ENCODE measurements around the gene METAP2. TPM values are rescaled to one million over a fixed set of nuclear protein-coding genes. Genes with fewer than 3 reads are reported as not detected.
"Not testable (repeated sequence)": the region's sequence is repeated elsewhere in the genome, so short reads cannot be mapped to it uniquely, and the experiment has no call there.

METAP2 gene
- total and polyA plus RNA-seq, 2 experiments from 2014 or later, result 55.6 to 64.3 TPM

DNA sequence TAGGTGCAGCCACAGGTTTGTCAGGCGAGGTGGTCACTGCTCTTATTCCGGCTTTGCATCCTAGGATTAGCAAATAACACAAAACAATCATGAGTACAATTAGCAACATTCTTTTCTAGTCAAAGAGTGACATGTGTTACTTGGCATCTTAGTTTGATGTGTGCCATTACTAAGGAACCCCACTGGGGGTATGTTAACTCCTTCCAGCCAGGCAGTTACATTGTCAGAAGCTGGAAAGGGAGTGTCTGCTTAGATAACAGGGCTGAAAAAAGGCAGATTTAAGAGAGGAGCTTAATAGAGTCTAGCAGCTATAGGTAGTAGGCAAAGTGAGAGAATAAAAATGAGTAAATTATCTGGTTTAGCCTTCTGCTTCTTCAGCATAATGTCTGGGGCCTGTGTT lies 30.5 kb upstream of the METAP2 start:
- Histone ChIP-seq H3F3A (ENCODE audit: insufficient read depth) (no peaks in the 10 kb centered on the region), H4K20me1 (ENCODE audit: insufficient read depth) (no peaks in the 10 kb centered on the region), H3K9ac (no peak overlapping the region), H3K9me2 (ENCODE audit: insufficient read depth) (no peaks in the 10 kb centered on the region), H3K27me3 (replicated peaks; ENCODE audit: insufficient read depth) (0 out of 2 replicates have a peak, but pooled peaks cover 9% of the 10 kb centered on the region), H3K4me3 (no peak overlapping the region), H3K4me2 (ENCODE audit: unreplicated experiment) (no peak overlapping the region), H3K36me3 (ENCODE audit: low read depth) (no peaks in the 10 kb centered on the region), H3K27ac (no peak overlapping the region), H2AFZ (no peak overlapping the region), H3K4me1 (ENCODE audit: insufficient read depth) (no peaks in the 10 kb centered on the region), H3K9me3 (ENCODE audit: low read depth) (no peaks in the 10 kb centered on the region), H3K79me2 (ENCODE audit: insufficient read depth) (no peaks in the 10 kb centered on the region)
- WGBS, 2 experiments (ENCODE audit: low coverage in 1 of 2, low lambda C conversion rate in 2 of 2, missing lambda C conversion rate in 2 of 2), result 77 to 94% methylated on average over 2 of the region's 2 CpGs
- no peak for DNase-seq
- TF ChIP-seq EZH2phosphoT487 (IDR thresholded peaks at IDR 0.05; ENCODE audit: insufficient read depth, low read depth), result no peak
- no peak for TF ChIP-seq EZH2 (IDR thresholded peaks at IDR 0.05; ENCODE audit: insufficient read depth, poor library complexity, severe bottlenecking)
- in situ Hi-C loops (cut with MboI), result no loop called here

DNA sequence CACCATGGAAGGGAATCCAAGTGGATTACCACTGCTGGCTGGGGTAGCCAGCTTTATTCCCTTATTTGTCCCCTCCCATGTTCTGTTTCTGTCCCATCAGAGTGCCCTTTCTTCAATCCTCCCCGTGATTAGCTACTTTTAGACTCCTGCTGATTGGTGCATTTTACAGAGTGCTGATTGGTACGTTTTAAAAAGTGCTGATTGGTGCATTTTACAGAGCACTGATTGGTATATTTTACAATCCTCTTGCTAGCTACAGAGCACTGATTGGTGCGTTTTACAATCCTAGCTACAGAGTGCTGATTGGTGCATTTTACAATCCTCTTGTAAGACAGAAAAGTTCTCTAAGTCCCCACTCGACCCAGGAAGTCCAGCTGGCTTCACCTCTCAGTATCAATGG lies 28.9 kb upstream of the METAP2 start:
- H3K9me2 ChIP-seq (ENCODE audit: insufficient read depth); H4K20me1 ChIP-seq (ENCODE audit: insufficient read depth); H3K9ac ChIP-seq; H3F3A ChIP-seq (ENCODE audit: insufficient read depth); H3K27ac ChIP-seq; H3K9me3 ChIP-seq (ENCODE audit: low read depth); DNase-seq; in situ Hi-C loops (cut with MboI); H3K36me3 ChIP-seq (ENCODE audit: low read depth); H2AFZ ChIP-seq; H3K79me2 ChIP-seq (ENCODE audit: insufficient read depth); H3K27me3 ChIP-seq (replicated peaks; ENCODE audit: insufficient read depth); H3K4me3 ChIP-seq; H3K4me1 ChIP-seq (ENCODE audit: insufficient read depth); H3K4me2 ChIP-seq (ENCODE audit: unreplicated experiment): not testable (repeated sequence)
- 57 to 62% methylated on average over 4 of the region's 4 CpGs for WGBS, 2 experiments (ENCODE audit: low coverage in 1 of 2, low lambda C conversion rate in 2 of 2, missing lambda C conversion rate in 2 of 2)

DNA sequence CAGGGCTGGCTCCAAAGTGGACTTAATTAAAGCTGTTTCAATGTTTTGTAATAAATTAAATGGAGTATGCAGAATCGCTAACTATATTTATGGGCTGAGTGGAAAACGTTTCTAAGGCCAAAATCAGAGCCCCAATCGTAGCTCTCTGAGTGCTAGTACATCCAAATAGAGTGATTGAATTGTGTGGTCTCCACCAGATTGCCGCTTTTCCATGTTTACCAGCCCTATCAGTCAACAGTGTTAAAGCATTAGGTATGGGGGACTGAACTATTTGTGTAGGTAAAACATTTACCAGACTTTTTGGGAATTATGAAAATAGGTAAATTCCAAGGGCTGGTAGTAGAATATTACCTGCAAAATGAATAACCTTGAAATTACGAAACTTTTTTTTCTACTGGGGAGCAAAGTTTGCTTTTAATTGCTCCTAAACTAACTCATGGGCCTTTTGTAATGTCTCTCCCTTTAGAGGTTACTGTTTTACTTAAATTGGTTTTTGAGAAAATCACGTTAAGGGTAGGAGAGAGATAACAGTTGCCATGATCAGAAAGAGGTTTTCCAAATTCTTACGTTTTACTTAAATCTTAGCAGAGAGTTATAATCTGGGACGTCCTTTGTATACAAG lies 28.0 kb upstream of the METAP2 start:
- Histone ChIP-seq H2AFZ (peak overlapping the region; percentile 38; the same call in 1 of the 2 replicates), H3K79me2 (ENCODE audit: insufficient read depth) (no peaks in the 10 kb centered on the region), H3K9ac (no peak overlapping the region), H3K4me3 (no peak overlapping the region), H3F3A (ENCODE audit: insufficient read depth) (no peaks in the 10 kb centered on the region), H3K27ac (no peak overlapping the region), H3K4me2 (ENCODE audit: unreplicated experiment) (no peak overlapping the region), H3K9me3 (ENCODE audit: low read depth) (no peaks in the 10 kb centered on the region), H3K4me1 (ENCODE audit: insufficient read depth) (no peaks in the 10 kb centered on the region), H3K36me3 (ENCODE audit: low read depth) (no peaks in the 10 kb centered on the region), H3K27me3 (replicated peaks; ENCODE audit: insufficient read depth) (0 out of 2 replicates have a peak, but pooled peaks cover 9% of the 10 kb centered on the region), H4K20me1 (ENCODE audit: insufficient read depth) (no peaks in the 10 kb centered on the region), H3K9me2 (ENCODE audit: insufficient read depth) (no peaks in the 10 kb centered on the region)
- no peak for TF ChIP-seq EZH2 (IDR thresholded peaks at IDR 0.05; ENCODE audit: insufficient read depth, poor library complexity, severe bottlenecking)
- no peak for TF ChIP-seq EZH2phosphoT487 (IDR thresholded peaks at IDR 0.05; ENCODE audit: insufficient read depth, low read depth)
- WGBS, 2 experiments (ENCODE audit: low coverage in 1 of 2, low lambda C conversion rate in 2 of 2, missing lambda C conversion rate in 2 of 2), result 60 to 66% methylated on average over 8 of the region's 8 CpGs
- in situ Hi-C loops (cut with MboI), result no loop called here
- no peak for DNase-seq

DNA sequence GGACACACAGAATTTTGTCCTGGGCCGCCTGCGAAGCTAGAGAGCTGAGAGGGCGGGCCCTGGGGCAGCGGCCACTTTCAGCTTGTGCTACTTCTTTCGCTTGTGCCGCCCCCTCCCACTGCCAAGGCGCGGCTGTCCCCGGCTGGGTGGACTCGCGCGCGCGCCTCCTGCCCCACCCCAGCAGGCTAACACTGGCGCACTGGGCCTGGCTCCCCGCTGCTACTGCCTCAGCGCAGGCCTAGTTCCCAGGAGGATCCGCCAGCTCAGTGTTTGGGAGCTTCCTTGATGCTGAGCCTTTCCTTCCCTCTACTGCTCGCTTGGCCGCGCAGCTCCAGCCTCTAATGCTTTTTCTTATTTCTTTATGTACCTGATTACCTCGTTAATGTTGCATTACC lies 27.4 kb upstream of the METAP2 start:
- 0 out of 2 replicates have a peak, but pooled peaks cover 9% of the 10 kb centered on the region for H3K27me3 ChIP-seq (replicated peaks; ENCODE audit: insufficient read depth)
- H3K4me2 ChIP-seq (ENCODE audit: unreplicated experiment), result no peak overlapping the region
- no peaks in the 10 kb centered on the region for H3K9me2 ChIP-seq (ENCODE audit: insufficient read depth)
- in situ Hi-C loops (cut with MboI), result no loop called here
- H3K4me1 ChIP-seq (ENCODE audit: insufficient read depth), result no peaks in the 10 kb centered on the region
- H3K27ac ChIP-seq, result no peak overlapping the region
- no peaks in the 10 kb centered on the region for H3F3A ChIP-seq (ENCODE audit: insufficient read depth)
- WGBS, 2 experiments (ENCODE audit: low coverage in 1 of 2, low lambda C conversion rate in 2 of 2, missing lambda C conversion rate in 2 of 2), result 35 to 38% methylated on average over 22 of the region's 22 CpGs
- H3K9me3 ChIP-seq (ENCODE audit: low read depth), result no peaks in the 10 kb centered on the region
- no peak overlapping the region for H3K9ac ChIP-seq
- H4K20me1 ChIP-seq (ENCODE audit: insufficient read depth), result no peaks in the 10 kb centered on the region
- DNase-seq, result no peak
- H3K79me2 ChIP-seq (ENCODE audit: insufficient read depth), result no peaks in the 10 kb centered on the region
- no peaks in the 10 kb centered on the region for H3K36me3 ChIP-seq (ENCODE audit: low read depth)
- no peak overlapping the region for H3K4me3 ChIP-seq
- TF ChIP-seq EZH2 (IDR thresholded peaks at IDR 0.05; ENCODE audit: insufficient read depth, poor library complexity, severe bottlenecking), result no peak
- no peak for TF ChIP-seq EZH2phosphoT487 (IDR thresholded peaks at IDR 0.05; ENCODE audit: insufficient read depth, low read depth)
- peak overlapping the region; percentile 38; the same call in 1 of the 2 replicates for H2AFZ ChIP-seq

DNA sequence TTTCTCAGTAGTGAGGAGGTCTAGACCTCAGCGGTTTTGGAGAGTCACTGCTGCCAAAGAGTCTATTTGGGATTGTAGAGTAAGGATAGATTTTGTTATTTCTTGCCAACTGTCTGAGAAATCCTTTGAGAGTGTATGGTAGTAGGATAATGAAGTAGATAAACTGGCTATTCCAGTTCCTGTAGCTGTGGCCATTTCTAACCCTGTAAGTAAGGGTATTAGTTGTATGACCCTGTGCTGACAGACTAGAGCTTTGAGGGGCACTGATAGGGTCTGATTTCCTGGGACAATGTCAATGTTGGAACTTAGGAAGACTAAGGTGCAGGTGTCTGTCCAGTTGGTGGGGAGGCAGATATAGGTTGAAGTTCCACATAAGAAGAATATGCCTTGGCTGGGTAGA lies 24.3 kb upstream of the METAP2 start:
- H3F3A ChIP-seq (ENCODE audit: insufficient read depth); H4K20me1 ChIP-seq (ENCODE audit: insufficient read depth); H3K36me3 ChIP-seq (ENCODE audit: low read depth); H3K79me2 ChIP-seq (ENCODE audit: insufficient read depth); in situ Hi-C loops (cut with MboI); H3K9me2 ChIP-seq (ENCODE audit: insufficient read depth); H3K27ac ChIP-seq; H3K4me1 ChIP-seq (ENCODE audit: insufficient read depth); H3K9ac ChIP-seq; DNase-seq; H3K9me3 ChIP-seq (ENCODE audit: low read depth); H3K4me3 ChIP-seq; H3K27me3 ChIP-seq (replicated peaks; ENCODE audit: insufficient read depth); H2AFZ ChIP-seq; H3K4me2 ChIP-seq (ENCODE audit: unreplicated experiment): not testable (repeated sequence)
- WGBS, 2 experiments (ENCODE audit: low coverage in 1 of 2, low lambda C conversion rate in 2 of 2, missing lambda C conversion rate in 2 of 2), result 31 to 35% methylated on average over 1 of the region's 1 CpG

DNA sequence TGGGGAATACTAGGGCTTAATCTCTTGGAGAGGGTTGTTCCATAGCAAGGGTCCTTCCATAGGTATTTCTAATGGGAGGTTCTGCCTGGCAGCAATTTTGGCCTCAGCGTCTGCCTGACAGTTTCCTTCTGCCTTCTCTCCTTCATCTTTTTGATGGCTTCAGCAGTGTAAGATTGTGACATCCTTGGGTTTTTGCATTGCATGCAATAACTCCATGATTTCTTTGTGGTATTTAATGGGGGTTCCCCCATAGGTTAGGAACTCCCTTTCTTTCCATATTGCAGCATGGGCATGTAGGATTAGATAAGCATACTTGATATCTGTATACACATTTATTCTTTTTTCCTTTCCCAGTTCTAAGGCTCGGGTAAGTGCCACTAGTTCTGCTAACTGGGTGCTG lies 21.5 kb upstream of the METAP2 start:
- DNase-seq; H3K9ac ChIP-seq; H4K20me1 ChIP-seq (ENCODE audit: insufficient read depth); H2AFZ ChIP-seq; H3K9me2 ChIP-seq (ENCODE audit: insufficient read depth); H3K9me3 ChIP-seq (ENCODE audit: low read depth); H3F3A ChIP-seq (ENCODE audit: insufficient read depth); H3K4me2 ChIP-seq (ENCODE audit: unreplicated experiment); in situ Hi-C loops (cut with MboI); H3K27me3 ChIP-seq (replicated peaks; ENCODE audit: insufficient read depth); H3K36me3 ChIP-seq (ENCODE audit: low read depth); H3K4me1 ChIP-seq (ENCODE audit: insufficient read depth); H3K79me2 ChIP-seq (ENCODE audit: insufficient read depth); H3K4me3 ChIP-seq; H3K27ac ChIP-seq: not testable (repeated sequence)
- 37 to 59% methylated on average over 2 of the region's 2 CpGs for WGBS, 2 experiments (ENCODE audit: low coverage in 1 of 2, low lambda C conversion rate in 2 of 2, missing lambda C conversion rate in 2 of 2)

DNA sequence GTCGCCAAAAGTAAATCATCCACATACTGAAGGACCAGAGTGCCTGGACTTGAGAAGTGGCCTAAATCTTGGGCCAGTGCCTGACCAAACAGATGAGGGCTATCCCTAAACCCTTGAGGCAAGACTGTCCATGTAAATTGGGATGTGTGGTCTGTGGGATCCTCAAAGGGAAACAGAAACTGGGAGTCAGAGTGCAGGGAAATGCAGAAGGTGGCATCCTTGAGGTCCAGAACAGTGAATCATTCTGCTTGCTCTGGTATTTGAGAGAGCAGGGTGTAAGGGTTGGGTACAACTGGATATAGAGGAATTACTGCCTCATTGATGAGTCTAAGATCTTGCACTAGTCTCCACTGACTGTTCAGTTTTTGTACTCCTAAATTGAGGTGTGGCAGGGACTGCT lies 20.1 kb upstream of the METAP2 start:
- in situ Hi-C loops (cut with MboI); H3K27ac ChIP-seq; H3K4me3 ChIP-seq; H4K20me1 ChIP-seq (ENCODE audit: insufficient read depth); H3K27me3 ChIP-seq (replicated peaks; ENCODE audit: insufficient read depth); H3K36me3 ChIP-seq (ENCODE audit: low read depth); H3K79me2 ChIP-seq (ENCODE audit: insufficient read depth); H2AFZ ChIP-seq; H3K4me2 ChIP-seq (ENCODE audit: unreplicated experiment); H3K9me2 ChIP-seq (ENCODE audit: insufficient read depth); H3K9me3 ChIP-seq (ENCODE audit: low read depth); H3K9ac ChIP-seq; H3F3A ChIP-seq (ENCODE audit: insufficient read depth); H3K4me1 ChIP-seq (ENCODE audit: insufficient read depth): not testable (repeated sequence)
- peak; percentile 58 for DNase-seq
- WGBS, 2 experiments (ENCODE audit: low coverage in 1 of 2, low lambda C conversion rate in 2 of 2, missing lambda C conversion rate in 2 of 2), result 57 to 59% methylated on average over 1 of the region's 1 CpG

All from GM23248 (cell line).